ENCODE results near the gene RELN. TPM values are rescaled to one million over a fixed set of nuclear protein-coding genes. Genes with fewer than 3 reads are reported as not detected.
"Not testable (repeated sequence)": the region's sequence is repeated elsewhere in the genome, so short reads cannot be mapped to it uniquely, and the experiment has no call there.

Gene RELN
- total RNA-seq, 1 experiment from 2014 or later = 0.57 TPM

- DNase-seq (ENCODE audit: extremely low read depth, low read depth) = no peak
Measured at GRCh38 chr7:103533761-103534160, 455.7 kb downstream of the RELN start.

DNA sequence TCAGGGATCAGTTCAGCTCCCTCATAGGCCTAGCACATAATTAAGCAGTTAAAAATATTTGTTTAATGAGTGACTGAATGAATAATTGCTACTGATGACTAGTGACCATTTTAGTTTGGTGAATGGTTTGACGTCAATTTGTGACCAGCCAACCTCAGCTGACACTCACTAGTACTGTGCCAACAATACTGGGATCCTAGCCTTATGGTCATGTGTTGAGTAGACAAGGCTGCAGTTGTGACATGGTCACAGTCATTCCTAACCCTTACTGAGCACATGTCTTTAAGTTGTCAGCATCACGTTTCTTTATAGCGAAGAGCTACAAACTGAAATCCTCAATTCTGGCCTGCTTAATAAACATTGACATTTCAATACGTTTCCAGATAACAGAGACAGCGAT, 456.5 kb downstream of the RELN start:
- DNase-seq (ENCODE audit: extremely low read depth, low read depth) = no peak

DNA sequence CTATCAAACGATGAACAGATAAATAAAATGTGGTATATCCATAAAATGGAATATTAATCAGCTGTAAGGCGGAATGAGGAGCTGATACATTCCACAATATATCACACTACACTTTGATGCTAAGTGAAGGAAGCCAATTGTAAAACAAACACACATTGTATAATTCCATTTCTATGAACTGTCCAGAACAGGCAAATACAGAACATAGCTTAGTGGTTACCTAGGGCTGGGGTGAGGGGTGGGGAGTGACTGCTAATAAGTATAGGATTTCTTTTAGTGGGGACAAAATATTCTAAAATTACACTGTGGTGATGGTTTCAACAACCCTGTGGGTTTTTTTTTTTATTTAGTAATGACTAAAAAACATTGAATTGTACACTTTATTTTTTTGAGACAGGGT, 461.3 kb downstream of the RELN start:
- no peak for DNase-seq (ENCODE audit: extremely low read depth, low read depth)

GRCh38 chr7:103525937-103526336, 463.5 kb downstream of the RELN start:
- no peak for DNase-seq (ENCODE audit: extremely low read depth, low read depth)

DNA sequence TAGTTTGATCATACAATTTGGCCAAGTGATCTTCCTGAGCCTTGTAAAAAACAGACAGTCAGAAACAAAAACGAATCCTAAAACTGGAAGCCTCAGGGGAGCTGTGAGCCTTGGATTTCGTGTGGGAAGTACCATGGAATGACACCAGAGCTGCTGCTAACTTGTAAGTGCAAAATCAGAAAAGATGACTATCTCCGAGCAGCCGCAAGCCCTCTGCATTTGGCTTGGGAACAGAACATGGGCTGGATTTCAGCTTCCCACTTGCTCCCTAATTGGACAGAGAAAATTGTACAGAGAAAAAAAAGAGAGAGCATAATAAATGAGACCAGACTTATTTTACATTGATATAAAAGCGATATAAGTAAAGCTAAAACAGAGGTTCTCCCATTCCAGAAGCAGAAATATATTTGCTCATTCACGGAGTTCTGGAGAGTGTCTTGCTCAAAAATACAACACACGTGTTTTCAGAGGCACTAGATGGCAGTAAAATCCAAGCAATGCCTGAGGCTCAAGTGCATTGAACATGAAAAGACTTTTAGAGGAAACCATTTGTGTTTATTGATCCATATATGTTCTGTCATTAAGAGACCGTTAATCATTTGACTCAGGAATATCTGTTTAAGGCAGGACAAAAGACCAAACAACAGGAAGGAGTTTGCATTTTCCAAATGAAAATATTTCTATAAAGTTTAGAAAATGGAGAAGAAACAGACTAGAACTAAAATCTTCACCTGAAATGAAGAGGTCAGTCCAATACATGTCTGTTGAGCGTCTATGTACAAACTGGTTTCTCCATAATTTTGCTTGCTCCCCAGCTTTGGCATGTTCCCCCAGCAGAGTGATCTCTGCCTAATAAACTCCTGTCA, 465.2 kb downstream of the RELN start:
- DNase-seq (ENCODE audit: extremely low read depth, low read depth) = peak; percentile 36

- DNase-seq (ENCODE audit: extremely low read depth, low read depth) = no peak
Measured at GRCh38 chr7:103521937-103522336, 467.5 kb downstream of the RELN start.

GRCh38 chr7:103504505-103505135, 484.8 kb downstream of the RELN start:
- no peak for DNase-seq (ENCODE audit: extremely low read depth, low read depth)

- no peak for DNase-seq (ENCODE audit: extremely low read depth, low read depth)
Measured at GRCh38 chr7:103501206-103501605, 488.3 kb downstream of the RELN start.

DNA sequence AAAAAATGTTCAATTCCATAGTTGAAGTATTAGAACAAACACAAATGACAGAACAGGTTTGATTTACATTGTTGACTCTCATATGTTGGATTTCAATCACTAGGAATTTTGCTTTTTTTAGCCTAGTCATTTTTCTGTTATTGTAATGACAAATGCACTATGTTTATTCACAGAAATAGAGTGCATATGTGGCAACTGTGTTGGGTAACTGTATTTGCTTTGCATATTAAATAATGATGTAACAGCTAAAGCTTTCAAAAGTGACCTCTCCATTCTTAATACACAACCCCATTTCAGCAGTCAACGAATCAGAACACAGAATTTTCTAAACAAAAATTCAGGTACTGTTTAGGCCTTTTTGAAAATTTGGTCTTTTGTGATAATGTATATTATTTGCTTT, 489.5 kb downstream of the RELN start:
- peak; percentile 3 for DNase-seq (ENCODE audit: extremely low read depth, low read depth)

- no peak for DNase-seq (ENCODE audit: extremely low read depth, low read depth)
Measured at GRCh38 chr7:103487419-103487818, 502.0 kb downstream of the RELN start.

- not testable (repeated sequence) for DNase-seq (ENCODE audit: extremely low read depth, low read depth)
Measured at GRCh38 chr7:103486873-103487272, 502.6 kb downstream of the RELN start.

GRCh38 chr7:103480771-103481170, 508.7 kb downstream of the RELN start:
- DNase-seq (ENCODE audit: extremely low read depth, low read depth) = no peak

- DNase-seq (ENCODE audit: extremely low read depth, low read depth) = no peak
Measured at GRCh38 chr7:103474956-103475355, 514.5 kb downstream of the RELN start.

GRCh38 chr7:103469095-103469948, 520.1 kb downstream of the RELN start:
- DNase-seq (ENCODE audit: extremely low read depth, low read depth) = no peak

- DNase-seq (ENCODE audit: extremely low read depth, low read depth) = no peak
Measured at GRCh38 chr7:103466814-103467213, 522.6 kb downstream of the RELN start.

GRCh38 chr7:103462358-103462757, 527.1 kb downstream of the RELN start:
- no peak for DNase-seq (ENCODE audit: extremely low read depth, low read depth)

GRCh38 chr7:103447073-103447960, 542.1 kb downstream of the RELN start:
- peak; percentile 63 for DNase-seq (ENCODE audit: extremely low read depth, low read depth)

DNA sequence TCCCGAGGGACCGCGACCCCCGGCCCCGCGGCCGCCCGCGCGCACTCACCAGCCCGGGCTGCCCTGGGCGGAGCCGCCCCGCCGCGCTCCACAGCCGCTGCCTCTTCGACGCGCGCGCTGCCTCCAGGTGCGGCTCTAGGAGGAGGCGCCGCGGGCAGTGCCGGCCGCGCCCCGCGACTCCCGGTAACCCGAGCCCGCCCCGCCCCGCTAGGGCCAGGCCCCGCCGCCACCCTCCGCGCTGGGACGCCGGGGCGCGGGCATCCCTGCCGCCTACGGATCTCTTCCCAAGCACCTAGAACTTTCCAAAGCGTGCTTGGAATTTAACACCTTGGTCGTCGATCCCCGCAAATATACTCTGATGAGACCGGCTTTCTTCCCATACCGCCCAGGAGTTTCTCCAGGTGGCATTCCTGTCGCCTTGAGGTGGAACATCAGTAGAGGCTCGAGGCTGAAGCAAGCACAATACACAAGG, 543.4 kb downstream of the RELN start, which contains the start of gene SLC26A5:
Gene SLC26A5, minus strand, starts transcription at position 159 of the 472 bp plus-strand sequence. CDS start 24,693 bp downstream, outside the sequence.
- DNase-seq (ENCODE audit: extremely low read depth, low read depth) = peak; percentile 9

- DNase-seq (ENCODE audit: extremely low read depth, low read depth) = no peak
Measured at GRCh38 chr7:103445228-103446048, 544.0 kb downstream of the RELN start.
